Measurements from ENCODE around the gene EHD4.
A peak's percentile ranks its signal among the peaks of the same experiment; 100 is the strongest.

EHD4 gene

GRCh38 chr15:41957021-41957897 lies 15.1 kb downstream of the EHD4 start:
- Mint-ChIP-seq H3K36me3 (peaks cover 56% of the 10 kb centered on the region), H3K4me3 (peak overlapping the region; percentile 41), H3K27ac (peak overlapping the region; percentile 81), H3K4me1 (peaks cover 42% of the 10 kb centered on the region), H3K9me3 (no peaks in the 10 kb centered on the region)
- peak; percentile 98 for ATAC-seq
- no peak for DNase-seq (ENCODE audit: low spot score in 2 of 2)

GRCh38 chr15:41955807-41956525 lies 16.4 kb downstream of the EHD4 start:
- Mint-ChIP-seq H3K27ac (no peak overlapping the region), H3K9me3 (no peaks in the 10 kb centered on the region), H3K4me3 (no peak overlapping the region), H3K4me1 (peaks cover 32% of the 10 kb centered on the region), H3K36me3 (peaks cover 64% of the 10 kb centered on the region)
- DNase-seq (ENCODE audit: low spot score in 2 of 2) (no peak), ATAC-seq (no peak)

DNA sequence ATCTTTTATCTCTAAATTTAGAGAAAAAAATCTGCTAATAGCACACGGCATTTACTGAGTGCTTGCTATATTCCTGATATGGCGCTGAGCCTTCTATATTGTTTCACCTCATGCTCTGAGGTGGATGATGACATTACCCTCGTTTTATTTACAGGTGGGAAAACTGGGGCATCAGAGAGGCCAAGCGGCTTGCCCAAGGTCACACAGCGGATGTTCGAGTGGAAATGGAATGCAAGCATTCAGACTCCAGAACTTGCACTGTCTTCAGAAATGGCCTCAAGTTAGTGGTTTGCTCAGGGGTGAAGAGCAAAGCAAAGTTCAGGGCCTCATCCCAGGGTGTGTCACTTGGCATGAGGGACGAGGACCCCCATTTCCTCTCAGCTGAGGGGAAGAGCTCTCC lies 17.3 kb downstream of the EHD4 start:
- Mint-ChIP-seq H3K4me1 (peaks cover 37% of the 10 kb centered on the region), H3K4me3 (no peak overlapping the region), H3K27ac (no peak overlapping the region), H3K9me3 (no peaks in the 10 kb centered on the region), H3K36me3 (peaks cover 73% of the 10 kb centered on the region)
- DNase-seq (ENCODE audit: low spot score in 2 of 2) = no peak
- ATAC-seq = no peak

GRCh38 chr15:41954036-41954435 lies 18.3 kb downstream of the EHD4 start:
- ATAC-seq (no peak), DNase-seq (ENCODE audit: low spot score in 2 of 2) (no peak)
- Mint-ChIP-seq H3K4me1 (peaks cover 37% of the 10 kb centered on the region), H3K4me3 (no peak overlapping the region), H3K27ac (no peak overlapping the region), H3K36me3 (peaks cover 70% of the 10 kb centered on the region), H3K9me3 (no peaks in the 10 kb centered on the region)

GRCh38 chr15:41952013-41952563 lies 20.3 kb downstream of the EHD4 start:
- Mint-ChIP-seq H3K9me3 (no peaks in the 10 kb centered on the region), H3K27ac (peak overlapping the region; percentile 45), H3K36me3 (peaks cover 66% of the 10 kb centered on the region), H3K4me3 (no peak overlapping the region), H3K4me1 (peaks cover 20% of the 10 kb centered on the region)
- DNase-seq (ENCODE audit: low spot score in 2 of 2) (no peak), ATAC-seq (no peak)

DNA sequence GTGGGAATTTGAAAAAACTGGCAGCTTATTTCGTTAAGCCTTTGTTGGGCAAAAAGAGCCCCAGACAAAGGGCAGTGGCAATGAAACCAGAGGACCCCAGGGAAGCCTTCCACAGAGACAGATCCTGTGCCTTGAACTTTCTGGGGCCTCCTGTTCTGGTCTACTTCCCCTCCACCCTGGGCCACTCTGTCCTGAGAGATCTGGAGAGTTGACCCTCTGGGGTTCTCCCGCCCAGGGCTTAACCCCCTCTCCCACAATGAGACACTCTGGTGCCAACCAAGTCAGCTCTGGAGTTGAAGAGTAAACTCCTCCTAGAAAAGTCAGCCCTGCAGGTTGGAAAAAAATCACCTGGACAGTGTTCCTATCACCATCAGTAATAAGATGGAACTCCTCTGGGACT lies 20.8 kb downstream of the EHD4 start:
- Mint-ChIP-seq H3K27ac (peak overlapping the region; percentile 45), H3K36me3 (peaks cover 70% of the 10 kb centered on the region), H3K4me3 (no peak overlapping the region), H3K9me3 (no peaks in the 10 kb centered on the region), H3K4me1 (peaks cover 15% of the 10 kb centered on the region)
- no peak for ATAC-seq
- no peak for DNase-seq (ENCODE audit: low spot score in 2 of 2)

- DNase-seq (ENCODE audit: low spot score in 2 of 2) (no peak), ATAC-seq (no peak)
- Mint-ChIP-seq H3K36me3 (peaks cover 70% of the 10 kb centered on the region), H3K4me1 (peaks cover 10% of the 10 kb centered on the region), H3K4me3 (no peak overlapping the region), H3K9me3 (no peaks in the 10 kb centered on the region), H3K27ac (no peak overlapping the region)
These were observed 21.9 kb downstream of the EHD4 start for GRCh38 chr15:41950489-41950888.

DNA sequence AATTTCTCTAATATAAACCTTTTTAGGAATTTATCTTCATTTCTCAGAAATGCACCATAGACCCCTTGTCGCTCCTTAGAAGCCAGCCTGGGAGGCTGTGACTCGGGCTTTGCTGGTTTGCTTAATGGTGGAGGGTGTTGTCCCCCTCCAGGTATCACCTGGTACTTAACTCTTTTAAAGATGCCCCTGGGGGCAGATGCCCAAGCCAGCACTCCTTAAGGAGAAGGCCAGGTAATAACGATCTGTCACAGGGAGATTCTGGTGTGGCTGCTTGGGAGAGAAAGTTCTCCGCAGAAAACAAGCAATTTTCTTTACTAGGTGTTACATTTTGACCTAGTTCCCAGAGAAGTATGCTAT lies 22.3 kb downstream of the EHD4 start:
- peaks cover 14% of the 10 kb centered on the region for H3K4me1 Mint-ChIP-seq
- no peak for DNase-seq (ENCODE audit: low spot score in 2 of 2)
- no peak for ATAC-seq
- no peaks in the 10 kb centered on the region for H3K9me3 Mint-ChIP-seq
- peaks cover 73% of the 10 kb centered on the region for H3K36me3 Mint-ChIP-seq
- no peak overlapping the region for H3K27ac Mint-ChIP-seq
- H3K4me3 Mint-ChIP-seq = no peak overlapping the region

- DNase-seq (ENCODE audit: low spot score in 2 of 2) = no peak
These were observed 22.8 kb downstream of the EHD4 start for GRCh38 chr15:41949401-41950126.

DNA sequence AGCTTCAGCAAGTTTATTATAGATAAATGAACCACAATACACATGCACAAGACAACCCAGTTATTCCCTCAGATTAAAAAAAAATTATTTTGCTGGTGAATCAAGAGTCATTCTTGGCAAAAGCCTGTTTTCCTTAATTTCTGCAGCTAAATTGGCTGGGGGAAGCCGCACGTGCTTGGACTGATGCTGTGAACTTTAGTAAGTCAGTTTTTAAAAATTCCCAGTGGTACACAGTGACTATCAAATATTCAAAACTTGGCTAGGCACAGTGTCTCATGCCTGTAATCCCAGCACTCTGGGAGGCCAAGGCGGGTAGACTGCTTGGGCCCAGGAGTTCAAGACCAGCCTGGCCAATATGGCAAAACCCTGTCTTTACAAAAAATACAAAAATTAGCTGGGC lies 23.9 kb downstream of the EHD4 start:
- Mint-ChIP-seq H3K9me3 (no peaks in the 10 kb centered on the region), H3K27ac (no peak overlapping the region), H3K4me1 (peaks cover 16% of the 10 kb centered on the region), H3K36me3 (peaks cover 63% of the 10 kb centered on the region), H3K4me3 (no peak overlapping the region)
- ATAC-seq (no peak), DNase-seq (ENCODE audit: low spot score in 2 of 2) (no peak)

More at GRCh38 chr15:41949401-41950126, 22.8 kb downstream of the EHD4 start:
- Mint-ChIP-seq H3K27ac (no peak overlapping the region), H3K4me3 (no peak overlapping the region), H3K36me3 (peaks cover 73% of the 10 kb centered on the region), H3K4me1 (peaks cover 16% of the 10 kb centered on the region), H3K9me3 (no peaks in the 10 kb centered on the region)
- ATAC-seq = no peak

GRCh38 chr15:41946970-41947369 lies 25.4 kb downstream of the EHD4 start:
- no peak overlapping the region for H3K27ac Mint-ChIP-seq
- no peak for ATAC-seq

DNA sequence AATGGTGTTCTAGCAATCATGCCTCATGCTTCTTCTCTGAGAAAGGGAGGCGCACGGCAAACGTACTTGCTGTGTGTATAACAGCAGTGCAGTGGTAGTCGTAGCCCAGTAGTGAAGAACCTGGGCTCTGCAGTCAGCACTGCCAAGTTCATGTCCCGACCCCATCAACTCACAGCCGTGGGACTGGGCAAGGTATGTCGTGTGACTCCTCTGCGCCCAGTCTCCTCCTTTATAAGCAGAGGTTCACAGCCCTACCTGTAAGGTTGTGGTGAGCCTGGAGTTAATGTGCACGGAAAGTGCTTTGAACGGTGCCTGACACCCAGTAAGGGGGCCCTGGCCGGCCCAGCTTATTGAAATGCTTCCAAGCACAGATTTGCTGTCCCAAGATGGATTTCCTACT lies 26.6 kb downstream of the EHD4 start:
- Mint-ChIP-seq H3K27ac (no peak overlapping the region), H3K4me1 (peaks cover 31% of the 10 kb centered on the region), H3K9me3 (no peaks in the 10 kb centered on the region), H3K36me3 (peaks cover 59% of the 10 kb centered on the region), H3K4me3 (no peak overlapping the region)
- DNase-seq (ENCODE audit: low spot score in 2 of 2) (no peak), ATAC-seq (no peak)

More at GRCh38 chr15:41946970-41947369, 25.4 kb downstream of the EHD4 start:
- Mint-ChIP-seq H3K9me3 (no peaks in the 10 kb centered on the region), H3K4me1 (peaks cover 23% of the 10 kb centered on the region), H3K4me3 (no peak overlapping the region), H3K36me3 (peaks cover 59% of the 10 kb centered on the region)
- no peak for DNase-seq (ENCODE audit: low spot score in 2 of 2)

- Mint-ChIP-seq H3K4me1 (peaks cover 32% of the 10 kb centered on the region), H3K4me3 (no peak overlapping the region), H3K9me3 (no peaks in the 10 kb centered on the region), H3K27ac (no peak overlapping the region), H3K36me3 (peaks cover 59% of the 10 kb centered on the region)
- DNase-seq (ENCODE audit: low spot score in 2 of 2) = no peak
- no peak for ATAC-seq
These were observed 27.1 kb downstream of the EHD4 start for GRCh38 chr15:41945221-41945620.

DNA sequence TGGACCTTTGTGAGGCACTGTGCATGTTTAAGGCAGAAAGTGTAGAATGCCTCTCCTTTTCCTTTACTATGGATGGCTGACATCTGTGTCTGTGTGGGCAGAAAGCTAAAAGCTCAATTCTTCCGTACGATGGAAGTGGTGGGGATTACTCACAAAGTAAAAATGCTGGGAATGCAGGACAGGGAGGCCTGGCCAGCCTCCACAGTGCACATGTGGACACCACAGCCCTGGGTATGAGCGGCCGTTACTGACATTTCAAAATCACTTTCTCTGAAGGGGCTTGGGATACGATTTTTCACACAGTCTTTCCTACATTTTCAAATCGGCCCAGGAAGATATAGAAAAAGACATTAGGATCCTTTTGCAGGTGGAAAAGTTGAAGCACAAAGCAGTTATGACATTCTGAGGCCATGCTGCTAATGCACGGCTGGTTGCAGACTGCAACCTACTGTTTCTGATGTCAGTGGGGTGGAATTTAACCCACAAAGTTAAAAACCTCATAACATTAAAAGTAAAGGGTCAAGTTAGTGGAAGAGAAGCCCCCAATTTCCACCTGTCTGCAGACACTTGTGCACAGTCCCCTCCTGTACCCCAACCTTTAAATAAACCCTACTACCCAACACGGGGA lies 27.9 kb downstream of the EHD4 start:
- peaks cover 33% of the 10 kb centered on the region for H3K4me1 Mint-ChIP-seq
- DNase-seq (ENCODE audit: low spot score in 2 of 2) (no peak), ATAC-seq (no peak)
- H3K27ac Mint-ChIP-seq = peak overlapping the region; percentile 68
- H3K9me3 Mint-ChIP-seq = no peaks in the 10 kb centered on the region
- H3K36me3 Mint-ChIP-seq = peaks cover 62% of the 10 kb centered on the region
- H3K4me3 Mint-ChIP-seq = no peak overlapping the region

All from stimulated activated effector memory CD8-positive, alpha-beta T cell treated with anti-CD3 and anti-CD28 coated beads, Interleukin-12 subunit alpha, Interleukin-12 subunit beta, amount 100 ng/mL, for 72 hours (primary cell).